ENCODE data around the gene CDC73.
A peak's percentile ranks its signal among the peaks of the same experiment; 100 is the strongest.

The CDC73 gene

GRCh38 chr1:193121616-193122593, at the start of gene CDC73:
CDC73 (plus strand) TSS chr1:193122031; CDS start chr1:193122201, 170 bp downstream.
- DNase-seq (ENCODE audit: low read depth in 2 of 2), result peak; percentile 98 to 100

- no peak for DNase-seq (ENCODE audit: low read depth in 2 of 2)
These were observed 43.8 kb upstream of the CDC73 start for GRCh38 chr1:193077991-193078390.

- no peak for DNase-seq (ENCODE audit: low read depth in 2 of 2)
These were observed 42.6 kb upstream of the CDC73 start for GRCh38 chr1:193079187-193079586.

GRCh38 chr1:193083365-193084088, 38.3 kb upstream of the CDC73 start:
- DNase-seq (ENCODE audit: low read depth in 2 of 2), result no peak

GRCh38 chr1:193085263-193085662, 36.6 kb upstream of the CDC73 start:
- DNase-seq (ENCODE audit: low read depth in 2 of 2), result no peak

GRCh38 chr1:193086342-193086741, 35.5 kb upstream of the CDC73 start:
- DNase-seq (ENCODE audit: low read depth in 2 of 2), result no peak

- no peak for DNase-seq (ENCODE audit: low read depth in 2 of 2)
These were observed 33.9 kb upstream of the CDC73 start for GRCh38 chr1:193087893-193088292.

- DNase-seq (ENCODE audit: low read depth in 2 of 2), result no peak
These were observed 31.0 kb upstream of the CDC73 start for GRCh38 chr1:193090865-193091264.

GRCh38 chr1:193094112-193094511, 27.7 kb upstream of the CDC73 start:
- no peak for DNase-seq (ENCODE audit: low read depth in 2 of 2)

GRCh38 chr1:193102662-193103061, 19.2 kb upstream of the CDC73 start:
- DNase-seq (ENCODE audit: low read depth in 2 of 2), result no peak

- no peak for DNase-seq (ENCODE audit: low read depth in 2 of 2)
These were observed 17.9 kb upstream of the CDC73 start for GRCh38 chr1:193103759-193104501.

- DNase-seq (ENCODE audit: low read depth in 2 of 2), result peak in 1 of 2 experiments; percentile 22
These were observed 17.3 kb upstream of the CDC73 start for GRCh38 chr1:193104502-193104906.

- DNase-seq (ENCODE audit: low read depth in 2 of 2), result peak; percentile 28 to 53
These were observed 16.7 kb upstream of the CDC73 start, which contains the start of gene GLRX2 for GRCh38 chr1:193104907-193105820. GLRX2 (minus strand) TSS chr1:193105414; CDS start chr1:193105382, 32 bp downstream.

GRCh38 chr1:193105821-193106177, 16.0 kb upstream of the CDC73 start:
- no peak for DNase-seq (ENCODE audit: low read depth in 2 of 2)

- no peak for DNase-seq (ENCODE audit: low read depth in 2 of 2)
These were observed 13.4 kb upstream of the CDC73 start for GRCh38 chr1:193108471-193108870.

- DNase-seq (ENCODE audit: low read depth in 2 of 2), result no peak
These were observed 12.2 kb upstream of the CDC73 start for GRCh38 chr1:193109619-193110018.

GRCh38 chr1:193110246-193110645, 11.6 kb upstream of the CDC73 start:
- DNase-seq (ENCODE audit: low read depth in 2 of 2), result no peak

GRCh38 chr1:193110864-193111263, 11.0 kb upstream of the CDC73 start:
- DNase-seq (ENCODE audit: low read depth in 2 of 2), result no peak

- DNase-seq (ENCODE audit: low read depth in 2 of 2), result no peak
These were observed 10.2 kb upstream of the CDC73 start for GRCh38 chr1:193111641-193112090.

- DNase-seq (ENCODE audit: low read depth in 2 of 2), result no peak
These were observed 8.4 kb upstream of the CDC73 start for GRCh38 chr1:193113258-193113991.

Measured in stimulated activated CD4-positive, alpha-beta T cell treated with anti-CD3 and anti-CD28 coated beads, Interleukin-12 subunit alpha, Interleukin-12 subunit beta, amount 100 ng/mL, for 24 hours (primary cell).